Measurements from ENCODE around the gene TMC5. TPM values are rescaled to one million over a fixed set of nuclear protein-coding genes. Genes with fewer than 3 reads are reported as not detected.

Gene TMC5
- total and polyA plus RNA-seq, 2 donors (not counting 3 experiments of a cell fraction or from before 2014, with no cell fraction given) = not detected

DNA sequence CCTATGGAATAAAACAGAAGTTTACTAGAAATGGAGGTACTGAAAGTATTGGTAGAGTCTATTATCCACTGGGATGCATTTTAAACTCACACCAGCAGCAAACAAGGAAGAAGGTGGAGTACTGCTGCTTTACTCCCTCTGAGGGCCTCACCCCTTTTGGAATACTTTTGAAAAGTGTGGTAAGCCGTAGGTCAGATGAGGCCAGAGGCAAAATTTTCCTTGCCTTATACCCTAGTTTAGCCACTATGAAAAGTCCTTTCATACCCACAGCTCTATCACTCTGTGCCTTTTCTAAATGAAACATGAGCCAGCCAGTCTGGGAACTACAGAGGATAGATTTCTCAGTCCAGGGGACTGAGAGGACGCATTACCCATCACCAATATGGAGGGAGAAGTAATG lies 90.2 kb downstream of the TMC5 start:
- Histone ChIP-seq H3K4me2 (ENCODE audit: insufficient read depth, low read length) (no peak overlapping the region), H3K9ac (replicated peaks; ENCODE audit: extremely low read depth, insufficient read depth, low read length) (no peak overlapping the region), H2AFZ (ENCODE audit: low read depth, low read length) (no peak overlapping the region), H4K20me1 (replicated peaks; ENCODE audit: control insufficient read depth, extremely low read depth, insufficient read depth, low read length) (no peaks in the 10 kb centered on the region), H3K36me3 (ENCODE audit: control insufficient read depth in 2 of 2, extremely low read depth in 1 of 2, insufficient read depth in 2 of 2, low read length in 2 of 2) (peaks cover 4 to 9% of the 10 kb centered on the region in 2 experiments), H3K9me1 (replicated peaks; ENCODE audit: control insufficient read depth, extremely low read depth, insufficient read depth, low read length) (no peaks in the 10 kb centered on the region), H3K79me2 (ENCODE audit: control insufficient read depth, insufficient read depth, low read length) (no peaks in the 10 kb centered on the region), H3K9me3 (replicated peaks; ENCODE audit: control insufficient read depth, insufficient read depth, low read length) (no peaks in the 10 kb centered on the region), H3K4me1 (ENCODE audit: control insufficient read depth, extremely low read depth, insufficient read depth, low read length) (peaks cover 7% of the 10 kb centered on the region), H3K27ac (ENCODE audit: insufficient read depth, low read depth, low read length) (no peak overlapping the region), H3K27me3 (ENCODE audit: control insufficient read depth in 2 of 2, insufficient read depth in 2 of 2, low read length in 2 of 2) (no peaks in the 10 kb centered on the region), H3K4me3 (replicated peaks in 1 of 3; ENCODE audit: insufficient read depth in 1 of 3, low read depth in 1 of 3, low read length in 3 of 3) (no peak overlapping the region)
- intact Hi-C loops (cut with micrococcal nuclease) (no loop called here), dilution Hi-C loops (cut with MboI; ENCODE audit: extremely low pct_ligation_motif_present, low sequenced_read_pairs) (no loop called here)
- FAIRE-seq (no peak), DNase-seq (ENCODE audit: low read depth, low spot score) (no peak)
- no TSS peak for BruUV-seq (replicated peaks)
- ChIA-PET CTCF (interaction anchor here (1.0 to 2.8 kb wide), 3 partner anchors 9 to 524 kb away, joined by 3 to 9 read pairs (median 3); partner anchors contain the start of genes CCP110 and TMC7), POLR2A (no interaction called here)
- TF ChIP-seq MYC (IDR thresholded peaks at IDR 0.05; ENCODE audit: low read depth, low read length) = no peak
- TF ChIP-seq POLR2A (IDR thresholded peaks at IDR 0.05; ENCODE audit: low read depth, low read length) = no peak
- no peak for TF ChIP-seq JUN (IDR thresholded peaks at IDR 0.05; ENCODE audit: borderline replicate concordance, insufficient read depth, insufficient read length, low read depth)
- TF ChIP-seq, protein P1, sequence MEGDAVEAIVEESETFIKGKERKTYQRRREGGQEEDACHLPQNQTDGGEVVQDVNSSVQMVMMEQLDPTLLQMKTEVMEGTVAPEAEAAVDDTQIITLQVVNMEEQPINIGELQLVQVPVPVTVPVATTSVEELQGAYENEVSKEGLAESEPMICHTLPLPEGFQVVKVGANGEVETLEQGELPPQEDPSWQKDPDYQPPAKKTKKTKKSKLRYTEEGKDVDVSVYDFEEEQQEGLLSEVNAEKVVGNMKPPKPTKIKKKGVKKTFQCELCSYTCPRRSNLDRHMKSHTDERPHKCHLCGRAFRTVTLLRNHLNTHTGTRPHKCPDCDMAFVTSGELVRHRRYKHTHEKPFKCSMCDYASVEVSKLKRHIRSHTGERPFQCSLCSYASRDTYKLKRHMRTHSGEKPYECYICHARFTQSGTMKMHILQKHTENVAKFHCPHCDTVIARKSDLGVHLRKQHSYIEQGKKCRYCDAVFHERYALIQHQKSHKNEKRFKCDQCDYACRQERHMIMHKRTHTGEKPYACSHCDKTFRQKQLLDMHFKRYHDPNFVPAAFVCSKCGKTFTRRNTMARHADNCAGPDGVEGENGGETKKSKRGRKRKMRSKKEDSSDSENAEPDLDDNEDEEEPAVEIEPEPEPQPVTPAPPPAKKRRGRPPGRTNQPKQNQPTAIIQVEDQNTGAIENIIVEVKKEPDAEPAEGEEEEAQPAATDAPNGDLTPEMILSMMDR (IDR thresholded peaks at IDR 0.05; ENCODE audit: extremely low read depth in 1 of 2, insufficient read depth in 1 of 2, low read depth in 1 of 2, low read length in 2 of 2) = no peak
- no peak for TF ChIP-seq FOS (IDR thresholded peaks at IDR 0.05; ENCODE audit: borderline replicate concordance, insufficient read depth, low read length)
- TF ChIP-seq EZH2 (IDR thresholded peaks at IDR 0.05; ENCODE audit: borderline replicate concordance, low read depth, low read length, severe bottlenecking) = no peak
- no peak for TF ChIP-seq POLR2AphosphoS5 (IDR thresholded peaks at IDR 0.05; ENCODE audit: insufficient read depth, low read depth, low read length)
- TF ChIP-seq, protein P2, sequence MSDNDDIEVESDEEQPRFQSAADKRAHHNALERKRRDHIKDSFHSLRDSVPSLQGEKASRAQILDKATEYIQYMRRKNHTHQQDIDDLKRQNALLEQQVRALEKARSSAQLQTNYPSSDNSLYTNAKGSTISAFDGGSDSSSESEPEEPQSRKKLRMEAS (IDR thresholded peaks at IDR 0.05; ENCODE audit: insufficient read depth, insufficient read length) = no peak
- no peak for TF ChIP-seq GATA2 (IDR thresholded peaks at IDR 0.05; ENCODE audit: insufficient read depth, insufficient read length, low read depth, low read length)
